T-helper 1 cell treated with Interleukin-12 subunit alpha and Interleukin-12 subunit beta and Interleukin-4 antibody, amounts not matched to agents 30 ng/mL and 1 ng/mL, for 36 hours (primary cell): ENCODE data around the gene TTC3. TPM values are rescaled to one million over a fixed set of nuclear protein-coding genes. Genes with fewer than 3 reads are reported as not detected.

Source experiments
- intact Hi-C: fragments of 100-400 bp; cut with micrococcal nuclease; formaldehyde crosslinking; loops from one replicate; pipeline ENCODE4 v1.15.1; 2024
- total RNA-seq: library from RNA; stranded (reverse); gene quantifications from 2 replicates; pipeline ENCODE4 v1.2.3, GENCODE V29; 2022

TTC3 gene
- total RNA-seq, 1 donor from 2014 or later: 55.4 TPM

- intact Hi-C loops: no loop called here
Observed at GRCh38 chr21:37145635-37146111, 72.6 kb downstream of the TTC3 start.

DNA sequence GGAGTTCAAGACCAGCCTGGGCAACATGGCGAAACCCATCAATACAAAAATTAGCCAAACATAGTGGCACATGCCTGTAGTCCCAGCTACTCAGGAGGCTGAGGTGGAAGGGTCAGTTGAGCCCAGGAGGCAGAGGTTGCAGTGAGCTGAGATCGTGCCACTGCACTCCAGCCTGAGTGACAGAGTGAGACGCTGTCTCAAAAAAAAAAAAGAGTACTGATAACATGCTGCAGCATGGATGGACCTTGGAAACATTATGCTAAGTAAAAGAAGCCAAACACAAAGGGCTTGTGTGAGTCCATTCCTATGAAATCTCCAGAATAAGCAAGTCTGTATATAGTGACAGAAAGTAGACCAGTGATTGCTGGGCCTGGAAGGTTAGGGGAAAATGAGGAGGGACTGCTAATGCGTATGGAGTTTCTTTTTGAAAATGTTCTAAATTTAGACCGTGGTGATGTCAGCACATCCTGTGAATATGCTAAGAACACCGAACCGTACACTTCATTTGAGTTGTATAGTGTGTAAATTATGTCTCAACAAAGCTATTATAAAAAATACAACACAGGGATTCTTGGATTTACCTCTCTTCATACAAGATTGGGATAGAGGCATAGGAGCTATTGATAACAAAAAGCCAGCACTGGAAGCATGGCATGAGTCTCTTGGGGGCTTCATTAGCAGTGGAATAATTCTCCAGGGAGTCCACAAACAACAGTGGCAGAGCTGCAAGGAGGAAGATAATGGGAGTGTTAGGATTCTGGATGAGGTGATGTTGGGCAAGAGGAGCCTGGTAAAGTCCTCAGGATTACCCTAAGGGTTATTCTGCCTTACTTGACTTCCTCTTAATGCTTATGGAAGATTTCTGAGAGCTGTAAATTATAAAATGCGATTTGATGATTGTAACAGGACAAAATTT, 73.5 kb downstream of the TTC3 start:
- intact Hi-C loops: no loop called here

GRCh38 chr21:37149411-37149810, 76.4 kb downstream of the TTC3 start:
- intact Hi-C loops: no loop called here

DNA sequence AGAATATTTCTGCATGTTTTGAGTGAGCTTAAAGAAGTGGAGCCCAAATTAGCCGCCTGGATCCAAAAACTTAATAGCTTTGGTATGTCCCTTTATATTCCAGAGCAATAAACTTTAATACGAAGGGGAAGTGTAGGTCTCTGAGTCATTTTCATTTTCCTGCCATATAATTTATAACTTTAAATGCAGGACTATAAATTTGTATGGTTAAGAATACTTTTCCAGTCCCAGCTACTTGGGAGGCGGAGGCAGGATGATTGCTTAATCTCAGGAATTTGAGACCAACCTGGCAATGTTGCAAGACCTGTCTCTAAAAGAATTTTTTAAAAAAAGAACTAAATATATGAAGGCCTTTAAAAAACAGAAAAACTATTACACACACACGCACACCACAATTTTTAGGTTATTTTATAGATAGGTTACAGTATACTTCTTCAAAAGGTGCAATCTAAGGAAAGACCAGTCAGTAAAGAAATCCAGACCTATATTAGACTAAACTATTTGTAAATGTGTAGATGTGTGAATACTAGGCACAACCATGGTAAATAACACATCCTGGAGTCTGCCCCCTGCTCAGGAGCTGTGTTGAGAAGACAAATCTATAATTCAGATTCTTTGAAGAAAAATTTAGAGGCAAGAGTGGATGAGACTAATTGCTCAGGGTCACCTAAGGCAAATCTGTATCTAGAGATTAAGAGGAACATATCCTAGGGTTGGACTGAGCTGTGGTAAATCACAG, 80.3 kb downstream of the TTC3 start:
- intact Hi-C loops: no loop called here

- intact Hi-C loops: no loop called here
Observed at GRCh38 chr21:37153935-37154350, 80.9 kb downstream of the TTC3 start.

DNA sequence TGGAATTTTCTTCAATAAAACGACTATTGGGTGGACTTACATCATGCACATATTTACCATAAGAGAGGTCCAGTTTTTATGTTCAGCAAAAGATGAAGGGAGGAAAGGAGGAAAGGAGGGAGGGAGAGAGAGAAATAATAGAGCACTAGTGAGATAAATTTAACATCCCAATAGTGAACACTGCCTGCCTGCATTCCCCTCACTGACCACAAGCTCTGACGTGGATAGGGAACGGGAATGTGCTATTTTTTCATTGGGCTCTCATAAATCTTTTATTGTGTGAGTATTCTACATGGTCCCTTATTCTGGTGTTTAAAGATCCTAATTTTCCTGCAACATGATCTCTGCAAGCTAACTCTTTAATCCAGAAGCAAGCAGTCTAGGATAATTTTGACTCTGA, 82.1 kb downstream of the TTC3 start:
- intact Hi-C loops: no loop called here

DNA sequence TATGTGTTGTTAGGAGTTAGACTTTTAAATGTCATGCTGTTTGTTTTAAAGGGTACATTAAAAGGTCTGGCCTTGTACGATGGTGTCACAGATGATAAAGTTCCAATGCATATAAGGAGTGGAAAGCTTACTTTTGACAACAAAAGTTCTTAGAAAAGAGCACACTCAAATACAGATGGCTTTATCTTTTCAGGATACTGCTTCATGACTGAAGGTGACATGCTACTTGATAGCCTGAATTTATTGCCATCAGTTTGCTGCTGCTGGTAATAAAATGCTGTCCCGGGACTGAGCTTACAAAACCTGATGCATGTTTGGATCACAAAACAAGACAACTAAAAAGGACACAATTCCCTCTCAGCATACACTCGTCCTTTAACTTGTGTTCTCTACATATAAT, 84.9 kb downstream of the TTC3 start:
- intact Hi-C loops: no loop called here

DNA sequence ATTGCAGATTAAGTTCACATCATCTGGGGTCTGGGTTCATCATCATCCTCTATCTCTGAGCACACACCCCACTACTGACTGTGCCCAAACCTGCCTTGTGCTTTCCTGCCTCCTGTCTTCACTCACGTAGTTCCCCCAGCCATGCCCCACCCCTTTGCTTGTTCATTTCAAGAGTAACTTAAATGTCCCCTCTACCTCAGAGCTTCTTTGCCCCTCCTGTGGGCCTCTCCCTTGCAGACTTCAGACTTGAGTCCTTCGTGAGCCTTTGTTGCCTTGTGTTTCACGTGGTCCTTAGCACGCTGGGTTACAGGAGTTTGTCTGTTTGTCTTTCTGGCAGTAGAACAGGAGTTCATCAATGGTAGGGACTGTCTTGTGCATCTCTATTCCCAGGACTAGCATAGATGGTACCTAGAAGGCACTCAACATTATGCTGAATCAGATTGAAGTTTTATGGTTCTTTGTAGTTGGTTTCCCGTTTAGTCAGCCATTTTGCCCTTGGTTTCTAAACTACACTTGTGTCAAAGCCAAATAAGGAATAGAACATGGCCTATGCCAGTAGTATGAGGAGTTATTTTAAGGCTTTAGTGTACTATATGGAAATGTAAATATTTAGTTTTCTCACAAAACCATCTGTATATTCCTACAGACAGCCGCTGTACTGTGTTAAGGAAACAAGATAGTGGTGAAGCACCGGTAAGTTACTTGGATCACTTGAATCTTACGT, 86.2 kb downstream of the TTC3 start:
- intact Hi-C loops: no loop called here

DNA sequence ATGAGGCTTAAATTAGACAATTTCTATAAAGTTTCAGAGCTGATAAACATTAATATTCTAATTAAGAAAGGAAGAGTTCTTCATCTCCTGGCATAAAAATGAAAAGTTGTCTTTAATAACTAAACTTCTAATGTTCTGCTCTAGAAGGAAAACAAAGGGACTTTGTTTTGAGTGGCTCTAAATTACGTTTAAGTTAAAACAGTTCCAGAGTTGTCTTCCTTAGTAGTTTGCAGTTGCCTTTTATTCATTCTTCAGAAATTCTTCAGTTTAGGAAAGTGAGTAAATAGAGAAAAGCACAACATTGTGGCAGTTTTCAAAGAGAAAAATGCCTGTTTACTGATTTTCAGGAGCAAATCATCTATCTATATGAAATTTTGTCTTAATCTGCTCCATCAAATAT, 86.9 kb downstream of the TTC3 start:
- intact Hi-C loops: loop anchor here (10.0 kb wide), 1 partner anchor 305 kb away; no protein-coding TSS in a partner anchor

DNA sequence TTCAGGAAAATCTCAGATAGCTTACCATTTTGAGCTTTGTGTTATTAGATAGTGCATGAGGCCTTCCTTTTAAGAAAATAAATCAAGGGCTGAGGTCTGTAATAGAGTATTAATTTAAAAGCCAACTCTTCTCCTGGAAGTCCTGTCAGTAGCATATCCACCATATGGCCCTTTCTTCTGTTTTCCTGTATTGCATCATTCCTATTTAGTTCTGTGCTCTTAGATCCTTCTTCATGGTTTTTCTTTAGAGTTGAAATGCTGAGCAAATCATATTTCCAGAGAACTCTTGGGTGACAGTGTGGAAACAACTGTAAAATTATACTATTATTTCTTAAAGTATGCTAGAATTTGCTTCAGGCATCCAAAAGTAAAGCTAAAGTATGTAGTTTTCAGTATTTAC, 91.7 kb downstream of the TTC3 start:
- intact Hi-C loops: loop anchor here (10.0 kb wide), 1 partner anchor 300 kb away; no protein-coding TSS in a partner anchor

- intact Hi-C loops: loop anchor here (10.0 kb wide), 1 partner anchor 299 kb away; no protein-coding TSS in a partner anchor
Observed at GRCh38 chr21:37165586-37165985, 92.5 kb downstream of the TTC3 start.

DNA sequence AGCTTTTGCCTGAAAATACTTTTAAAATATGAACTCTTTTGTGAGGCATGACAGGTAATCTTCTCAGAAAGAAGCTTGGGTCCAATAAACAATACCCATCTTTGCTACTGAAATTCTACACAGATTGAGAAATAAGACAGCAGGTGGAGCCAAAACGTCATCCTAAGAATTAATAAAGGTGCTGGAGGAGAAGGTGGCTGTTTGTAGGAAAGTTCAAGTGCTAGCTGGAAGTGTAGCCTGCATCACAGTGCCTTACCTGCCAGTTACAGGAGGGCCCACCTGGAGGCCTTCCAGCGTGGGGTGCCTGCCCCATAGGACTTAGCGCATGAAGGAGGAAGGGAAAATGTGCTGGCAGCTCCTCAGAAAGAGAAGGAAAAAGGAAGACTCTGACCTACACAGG, 93.7 kb downstream of the TTC3 start:
- intact Hi-C loops: loop anchor here (1.0 to 10.0 kb wide), 7 partner anchors 92 to 509 kb away; partner anchors contain the start of gene DYRK1A

DNA sequence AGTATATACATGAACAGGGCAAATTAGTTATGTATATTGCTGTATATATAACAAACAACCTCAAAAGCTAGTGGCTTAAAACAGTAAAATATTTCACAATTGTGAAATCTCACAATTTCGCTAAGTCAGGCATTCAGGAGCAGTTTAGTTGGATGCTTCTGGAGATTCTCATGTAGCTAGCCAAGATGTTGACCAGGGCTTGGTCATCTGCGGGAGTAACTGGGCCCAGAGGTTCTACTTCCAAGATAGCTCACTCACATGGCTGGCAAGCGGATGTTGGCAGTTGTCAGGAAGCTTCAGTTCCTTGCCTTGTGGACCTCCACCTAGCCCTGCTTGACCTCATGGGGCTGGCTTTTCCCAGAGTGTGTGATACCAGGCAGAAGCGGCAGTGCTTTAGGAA, 95.6 kb downstream of the TTC3 start:
- intact Hi-C loops: loop anchor here (10.0 kb wide), 1 partner anchor 296 kb away; no protein-coding TSS in a partner anchor

GRCh38 chr21:37172646-37173045, 99.6 kb downstream of the TTC3 start:
- intact Hi-C loops: no loop called here

DNA sequence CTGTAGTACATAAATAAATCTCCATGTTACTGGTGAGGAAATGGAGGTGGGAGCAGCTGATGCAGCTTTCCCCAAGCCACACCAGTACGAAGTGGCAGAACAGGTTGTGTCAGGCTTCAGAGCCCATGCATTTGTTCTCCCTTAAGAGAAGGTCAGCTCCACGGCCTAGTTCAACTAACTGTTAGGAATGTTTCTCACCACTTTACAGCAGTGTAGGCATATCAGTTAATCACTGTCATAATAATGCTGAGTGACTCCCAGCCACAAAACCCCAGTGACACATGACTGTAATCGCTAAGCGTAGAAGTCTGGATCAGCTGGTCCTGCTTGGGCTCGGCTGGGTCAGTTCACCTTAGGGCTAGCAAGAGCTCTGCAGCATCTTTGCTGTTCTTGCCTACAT, 103.7 kb downstream of the TTC3 start:
- intact Hi-C loops: no loop called here

- intact Hi-C loops: no loop called here
Observed at GRCh38 chr21:37181059-37181458, 108.0 kb downstream of the TTC3 start.

DNA sequence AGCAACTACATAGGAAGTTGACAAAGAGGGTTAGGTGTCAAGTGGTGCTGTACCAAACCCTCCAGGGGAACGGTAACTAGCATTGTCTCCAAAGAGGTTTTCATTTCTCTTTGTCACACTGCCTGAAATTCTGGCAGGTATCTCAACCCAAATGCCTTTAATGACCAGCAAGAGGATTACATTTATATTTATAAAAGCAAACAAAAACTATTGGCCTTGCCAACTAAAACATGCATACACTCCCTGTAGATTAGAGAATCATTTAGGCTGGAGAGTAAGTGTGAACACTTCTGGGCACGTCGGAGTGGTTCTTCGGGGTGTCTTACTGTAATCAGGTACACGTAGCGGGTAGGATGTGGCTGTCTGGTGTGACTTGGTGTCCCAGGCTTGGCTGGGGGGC, 109.2 kb downstream of the TTC3 start:
- intact Hi-C loops: no loop called here

GRCh38 chr21:37183749-37184148, 110.7 kb downstream of the TTC3 start:
- intact Hi-C loops: no loop called here

GRCh38 chr21:37184784-37185593, 111.9 kb downstream of the TTC3 start:
- intact Hi-C loops: no loop called here

DNA sequence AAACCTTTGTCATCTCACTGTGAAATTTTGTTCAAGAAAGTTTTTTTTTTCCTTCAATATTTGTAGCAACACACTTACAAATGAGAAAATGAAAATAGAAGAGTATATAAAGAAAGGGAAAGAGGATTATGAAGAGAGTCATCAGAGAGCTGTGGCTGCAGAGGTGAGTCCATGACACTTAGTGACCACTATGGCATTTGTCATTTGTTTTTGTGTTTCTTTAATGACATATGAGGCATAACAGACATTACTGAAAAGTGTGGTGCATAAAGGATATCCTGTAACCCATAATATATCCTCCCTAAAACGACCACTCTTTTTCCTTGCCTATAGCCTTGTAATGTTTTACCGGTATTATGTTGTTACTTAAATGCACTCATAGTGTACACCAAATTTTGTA, 113.9 kb downstream of the TTC3 start:
- intact Hi-C loops: no loop called here

GRCh38 chr21:37188825-37189224, 115.8 kb downstream of the TTC3 start:
- intact Hi-C loops: no loop called here
